NCI-H526 (cell line): ENCODE data around the gene GLT8D2.
"Not testable (repeated sequence)": the region's sequence is repeated elsewhere in the genome, so short reads cannot be mapped to it uniquely, and the experiment has no call there.

Source experiments
- DNase-seq, 2 experiments: peaks; one replicate each; lab custom pipeline; 2025; lab: John Stamatoyannopoulos, UW

GLT8D2 gene

DNA sequence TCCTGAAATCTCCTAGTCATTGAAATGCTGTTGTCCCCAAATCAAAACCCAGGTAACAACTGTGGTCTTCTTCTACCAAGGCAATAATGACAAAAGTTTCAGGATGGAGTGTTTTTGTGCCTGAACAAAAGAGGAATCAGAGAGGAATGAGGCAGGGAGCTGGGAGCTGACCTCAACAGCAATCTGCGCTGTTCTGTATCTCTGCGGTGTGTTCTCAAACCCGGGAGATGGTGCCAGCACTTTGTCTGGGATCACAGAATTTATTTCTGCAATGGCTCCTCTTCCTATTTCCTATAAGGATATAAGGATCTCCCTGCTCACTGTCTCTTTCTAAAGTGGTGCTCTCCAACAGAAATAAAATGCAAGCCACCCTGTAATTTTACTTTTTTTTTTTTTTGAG is 449 bp upstream of the GLT8D2 start:
- no peak for DNase-seq

DNA sequence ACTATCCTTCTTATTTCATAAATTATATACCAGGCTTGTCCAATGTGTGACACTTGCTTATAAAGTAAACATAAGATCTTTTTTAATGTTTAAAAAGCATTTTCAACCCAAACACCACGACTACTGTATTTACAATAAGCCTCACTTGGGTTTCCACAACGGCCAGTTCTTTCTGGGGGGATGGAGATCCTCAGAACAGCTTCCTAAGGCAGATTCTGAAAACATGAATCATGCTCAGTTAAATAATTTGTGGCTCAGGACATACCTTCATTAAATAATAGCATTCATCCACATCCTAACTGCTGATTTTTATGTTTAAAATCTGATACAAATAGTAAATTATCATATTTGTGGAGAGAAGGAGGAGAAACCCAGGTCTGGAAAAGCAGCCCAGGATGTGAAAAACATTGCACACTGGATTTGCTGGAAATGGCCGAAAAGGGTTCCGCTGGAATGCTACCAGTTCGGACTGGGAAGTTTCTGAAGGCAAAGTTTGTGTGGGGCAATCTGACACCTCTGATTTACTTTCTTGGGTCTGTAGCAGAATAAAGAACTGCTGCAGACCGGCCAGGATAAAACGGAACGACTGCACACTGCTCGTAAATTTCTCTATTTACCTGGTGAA is 597 bp downstream of the GLT8D2 start:
- DNase-seq = no peak

GRCh38 chr12:104048811-104049210 is 1.2 kb downstream of the GLT8D2 start:
- no peak for DNase-seq

DNA sequence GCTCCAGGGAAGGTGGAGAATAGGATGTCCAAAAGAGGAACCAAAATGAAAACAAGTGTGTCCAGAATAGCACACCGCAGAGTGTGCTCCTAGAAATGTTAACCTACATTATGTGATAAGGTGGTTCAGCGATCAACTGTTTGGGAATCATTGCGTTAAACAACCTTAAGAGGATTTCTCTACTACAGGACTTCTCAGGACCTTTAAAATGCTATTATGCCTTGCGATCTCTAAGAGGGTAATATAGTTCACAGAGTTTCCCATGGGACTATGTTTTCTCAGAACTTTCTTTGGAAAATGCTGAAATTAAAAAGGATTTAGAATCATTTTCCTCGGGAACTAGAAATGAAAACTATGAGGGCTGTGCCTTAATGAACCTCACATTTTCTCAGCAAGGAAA is 1.8 kb downstream of the GLT8D2 start:
- DNase-seq = no peak

GRCh38 chr12:104046306-104046705 is 3.7 kb downstream of the GLT8D2 start:
- no peak for DNase-seq

DNA sequence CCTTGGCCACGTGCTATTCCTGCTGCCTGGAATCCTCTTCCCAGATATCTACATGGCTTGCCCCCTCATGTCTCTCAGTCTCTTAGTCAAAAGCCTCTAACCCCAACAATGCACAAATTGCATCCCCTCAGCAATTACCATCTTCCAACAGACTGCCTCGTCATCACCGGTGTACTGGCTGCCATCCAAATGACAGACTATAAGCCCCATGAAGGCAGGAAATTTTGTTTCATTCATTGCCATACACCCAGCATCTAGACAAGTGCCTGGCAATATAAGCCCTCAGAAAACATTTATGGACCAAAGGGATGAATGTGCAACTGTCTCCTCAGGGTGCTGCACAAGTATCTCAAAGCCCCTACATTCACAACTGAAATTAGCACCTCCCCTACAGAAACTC is 5.8 kb downstream of the GLT8D2 start:
- DNase-seq = no peak

- DNase-seq = no peak
Measured at GRCh38 chr12:104042580-104042979, 7.4 kb downstream of the GLT8D2 start.

GRCh38 chr12:104039769-104040168 is 10.2 kb downstream of the GLT8D2 start:
- not testable (repeated sequence) for DNase-seq

DNA sequence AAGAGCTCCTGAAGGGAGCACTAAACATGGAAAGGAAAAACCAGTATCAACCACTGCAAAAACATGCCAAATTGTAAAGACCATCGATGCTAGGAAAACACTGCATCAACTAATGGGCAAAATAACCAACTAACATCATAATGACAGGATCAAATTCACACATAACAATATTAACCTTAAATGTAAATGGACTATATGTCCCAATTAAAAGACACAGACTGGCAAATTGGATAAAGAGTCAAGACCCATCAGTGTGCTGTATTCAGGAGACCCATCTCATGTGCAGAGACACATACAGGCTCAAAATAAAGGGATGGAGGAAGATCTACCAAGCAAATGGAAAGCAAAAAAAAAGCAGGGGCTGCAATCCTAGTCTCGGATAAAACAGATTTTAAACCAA is 13.8 kb downstream of the GLT8D2 start:
- not testable (repeated sequence) for DNase-seq

DNA sequence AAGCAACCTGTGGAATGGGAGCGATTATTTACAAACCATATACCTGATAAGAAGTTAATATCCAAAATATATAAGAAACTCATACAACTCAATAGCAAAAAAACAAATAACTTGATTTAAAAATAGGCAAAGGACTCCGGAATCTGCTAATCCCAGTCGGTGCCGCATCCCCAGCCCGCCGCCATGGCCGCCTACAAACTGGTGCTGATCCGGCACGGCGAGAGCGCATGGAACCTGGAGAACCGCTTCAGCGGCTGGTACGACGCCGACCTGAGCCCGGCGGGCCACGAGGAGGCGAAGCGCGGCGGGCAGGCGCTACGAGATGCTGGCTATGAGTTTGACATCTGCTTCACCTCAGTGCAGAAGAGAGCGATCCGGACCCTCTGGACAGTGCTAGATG is 19.4 kb downstream of the GLT8D2 start:
- DNase-seq = not testable (repeated sequence)

DNA sequence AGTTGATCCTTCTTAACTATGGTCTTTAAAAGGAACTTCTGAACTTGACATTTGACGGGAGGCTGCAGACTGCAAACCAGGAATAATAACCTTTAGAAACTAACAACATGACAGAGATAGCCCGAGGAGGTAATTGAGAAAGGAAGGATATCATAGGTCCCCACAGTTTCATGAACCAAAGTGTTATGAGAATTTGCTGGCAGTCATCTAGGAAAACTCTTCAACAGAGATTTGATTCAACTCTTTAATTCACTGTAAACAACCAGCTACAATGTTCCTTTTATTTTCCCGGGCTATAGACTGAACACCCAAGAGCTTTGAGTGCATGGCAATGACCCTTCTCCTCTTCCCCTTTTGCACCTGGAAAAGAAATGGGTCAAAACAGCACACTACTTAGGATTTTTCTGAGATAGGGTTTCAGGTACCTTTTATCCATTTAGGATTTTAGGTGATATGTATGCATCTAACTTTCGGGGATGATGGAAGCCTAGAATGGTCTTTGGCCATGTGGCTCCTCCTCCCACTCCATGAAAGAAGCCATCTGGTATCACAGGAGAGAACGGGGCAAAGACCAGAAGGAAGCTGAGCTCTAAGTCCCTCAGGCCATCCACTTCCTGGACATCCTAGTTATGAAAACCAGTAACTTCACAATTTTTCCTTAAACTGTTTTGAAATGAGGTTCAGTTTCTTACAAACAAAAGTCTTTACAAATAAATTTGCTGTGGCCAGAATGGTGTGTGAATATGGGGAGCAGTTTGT is 23.0 kb downstream of the GLT8D2 start:
- DNase-seq = no peak

GRCh38 chr12:104025771-104026170 is 24.2 kb downstream of the GLT8D2 start:
- no peak for DNase-seq

DNA sequence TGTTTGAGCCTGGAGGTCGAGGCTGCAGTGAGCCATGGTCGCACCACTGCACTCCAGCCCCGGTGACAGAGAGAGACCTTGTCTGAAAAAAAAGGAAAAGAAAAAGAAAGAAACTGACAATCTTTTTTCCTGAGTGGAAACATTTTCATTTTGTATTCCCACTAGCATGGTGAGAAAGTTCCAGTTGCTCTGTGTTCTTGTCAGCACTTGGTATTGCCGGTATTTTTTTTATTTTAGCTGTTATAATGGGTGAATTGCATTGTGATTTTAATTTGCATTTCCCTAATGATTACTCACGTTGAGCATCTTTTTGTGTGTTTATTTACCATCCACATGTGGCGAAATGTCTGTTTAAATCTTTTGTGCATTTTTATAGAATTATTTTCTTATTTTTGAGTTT is 25.6 kb downstream of the GLT8D2 start:
- no peak for DNase-seq

- DNase-seq = no peak
Measured at GRCh38 chr12:104023710-104024109, 26.3 kb downstream of the GLT8D2 start.

DNA sequence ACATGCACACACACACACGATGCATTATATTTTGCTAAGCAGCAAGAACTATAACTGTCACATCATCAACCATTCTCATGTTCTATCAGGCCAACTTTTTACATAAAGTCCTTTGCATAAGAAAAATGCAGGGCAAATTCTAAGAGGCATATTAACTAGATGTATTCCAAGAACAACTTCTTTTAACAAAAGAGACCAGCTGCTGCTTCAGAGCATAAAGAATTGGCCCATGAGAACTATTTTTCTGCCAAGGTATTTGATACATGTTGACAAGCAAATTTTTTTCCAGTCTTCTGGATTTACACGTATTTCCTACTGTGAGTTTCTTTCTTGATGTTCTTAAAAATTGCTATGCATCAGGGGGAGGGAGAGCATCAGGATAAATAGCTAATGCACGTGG is 27.2 kb downstream of the GLT8D2 start:
- DNase-seq = no peak

GRCh38 chr12:104021862-104022261 is 28.1 kb downstream of the GLT8D2 start:
- not testable (repeated sequence) for DNase-seq

- DNase-seq = no peak
Measured at GRCh38 chr12:104012331-104012730, 37.7 kb downstream of the GLT8D2 start.

DNA sequence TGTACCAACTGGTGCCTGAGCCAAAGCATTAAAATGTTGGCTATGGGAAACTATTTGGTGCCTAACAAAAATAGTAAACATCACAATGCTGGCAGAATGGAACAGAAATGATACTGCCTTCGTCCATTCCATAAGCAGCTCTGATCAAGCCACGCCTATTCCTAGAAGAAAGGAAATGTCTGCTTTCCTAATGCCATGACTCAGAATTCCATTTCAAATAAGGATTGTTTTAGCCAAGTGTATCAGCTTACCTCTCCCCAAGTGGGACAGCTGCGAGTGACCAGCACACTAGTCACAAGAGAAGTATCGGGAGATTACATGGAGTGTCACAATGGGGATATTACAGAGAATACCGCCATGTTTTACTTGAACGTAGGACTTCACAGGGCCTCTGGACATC is 38.7 kb downstream of the GLT8D2 start:
- no peak for DNase-seq

GRCh38 chr12:104010606-104011169 is 39.3 kb downstream of the GLT8D2 start:
- DNase-seq = no peak

DNA sequence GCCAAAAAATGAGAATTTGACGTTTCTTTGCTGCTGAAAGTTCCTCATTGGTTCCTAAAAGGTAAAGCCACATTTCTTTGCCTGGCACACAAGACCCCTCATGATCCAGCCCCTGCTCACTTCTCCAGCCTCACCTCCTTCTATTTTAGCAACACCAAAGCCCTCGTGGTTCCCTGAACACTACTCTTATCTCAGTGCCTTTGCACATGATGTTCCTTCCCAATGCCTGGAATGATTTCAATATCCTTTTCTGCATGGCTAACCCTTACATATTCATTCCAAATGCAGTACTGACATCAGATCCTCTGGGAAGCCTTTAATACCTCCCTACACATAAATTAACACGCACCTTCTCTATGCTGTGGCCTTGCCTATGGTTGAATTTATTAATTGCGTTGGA is 39.9 kb downstream of the GLT8D2 start:
- no peak for DNase-seq

DNA sequence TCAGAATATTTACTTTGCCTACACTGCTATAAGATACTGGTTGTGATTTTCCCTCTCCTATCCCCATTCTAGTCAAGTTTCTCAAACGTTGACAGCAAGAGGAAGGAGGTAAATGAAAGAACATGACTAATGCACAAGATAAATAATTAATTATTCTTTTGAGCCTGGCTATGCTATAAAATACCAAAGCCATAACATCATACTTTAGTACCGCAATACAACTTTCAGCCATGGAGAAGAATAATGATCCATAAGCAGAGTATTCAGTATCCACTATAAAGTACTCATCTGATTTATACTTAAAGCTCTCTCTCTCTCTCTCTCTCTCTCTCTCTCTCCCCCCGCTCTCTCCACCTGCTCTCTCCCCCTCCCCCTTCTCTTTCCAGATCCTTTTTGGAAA is 43.1 kb downstream of the GLT8D2 start:
- no peak for DNase-seq

DNA sequence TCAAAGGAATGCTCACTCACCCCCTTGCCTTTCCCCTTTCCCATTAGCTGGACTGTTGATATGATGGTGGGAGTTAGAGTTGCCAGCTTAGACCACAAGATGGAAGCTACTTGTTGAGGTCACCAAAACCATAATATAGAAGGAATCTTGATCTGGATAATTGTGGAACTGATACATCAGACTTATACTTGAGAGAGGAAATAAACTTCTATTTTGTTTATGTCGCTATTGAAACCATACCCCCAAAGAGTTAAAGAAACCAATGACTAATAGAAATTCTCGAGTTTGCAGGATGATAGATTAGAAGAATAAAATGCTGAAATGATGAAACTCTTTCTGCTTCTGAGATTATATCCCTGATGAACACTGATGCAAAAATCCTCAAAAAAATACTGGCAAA is 46.4 kb downstream of the GLT8D2 start:
- DNase-seq = no peak

DNA sequence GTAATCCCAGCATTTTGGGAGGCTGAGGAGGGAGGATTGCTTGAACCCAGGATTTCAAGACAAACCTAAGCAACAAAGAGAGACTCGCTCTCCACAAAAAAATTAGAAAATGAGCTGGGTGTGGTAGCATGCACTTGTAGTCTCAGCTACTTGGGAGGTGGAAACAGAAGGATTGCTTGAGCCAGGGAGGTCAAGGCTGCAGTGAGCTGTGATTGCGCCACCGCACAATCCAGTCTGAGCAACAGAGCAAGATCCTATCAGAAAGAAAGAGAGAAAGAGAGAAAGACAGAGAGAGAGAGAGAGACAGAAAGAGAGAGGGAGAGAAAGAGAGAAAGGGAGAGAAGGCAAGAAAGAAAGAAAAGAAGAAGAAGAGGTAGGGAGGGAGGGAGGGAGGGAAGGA is 47.3 kb downstream of the GLT8D2 start:
- DNase-seq = no peak
